CD4-positive, alpha-beta T cell treated with Interleukin-1 beta for 1 hour (primary cell): ENCODE data around the gene VTI1A.
A peak's percentile ranks its signal among the peaks of the same experiment; 100 is the strongest.
"Not testable (repeated sequence)": the region's sequence is repeated elsewhere in the genome, so short reads cannot be mapped to it uniquely, and the experiment has no call there.

Source experiments
- DNase-seq, 2 donors: peaks; one replicate each; pipeline ENCODE4 v3.0.0-alpha.2; 2020 to 2022

VTI1A gene

GRCh38 chr10:112446855-112447619, at the start of gene VTI1A, which contains the start of gene ZDHHC6:
Gene VTI1A, plus strand, starts transcription at chr10:112447215. Its CDS starts 159 bp downstream, at chr10:112447374.
Gene ZDHHC6, minus strand, starts transcription at chr10:112446914. Its CDS starts 1,478 bp downstream, at chr10:112445436.
- DNase-seq, result peak; percentile 84 to 86

DNA sequence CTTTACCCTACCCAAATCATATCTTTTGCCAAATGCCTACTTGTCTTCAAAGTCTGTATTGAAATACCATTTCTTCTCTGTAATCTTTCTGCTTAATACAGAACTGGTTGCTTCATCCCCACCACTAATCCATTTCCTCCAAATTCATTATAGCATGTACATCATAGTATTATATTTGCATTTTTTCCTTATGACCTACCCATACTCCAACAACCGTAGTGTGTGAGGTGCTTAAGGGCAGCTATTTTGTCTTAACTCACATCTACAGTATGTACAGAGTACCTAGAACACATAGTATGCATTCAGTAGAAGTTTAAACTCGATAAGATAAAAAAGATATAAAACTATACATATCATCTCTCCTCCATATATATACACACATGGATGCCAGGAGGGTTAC, 49.4 kb upstream of the VTI1A start:
- DNase-seq, result no peak

GRCh38 chr10:112402917-112403316, 44.1 kb upstream of the VTI1A start:
- no peak for DNase-seq

DNA sequence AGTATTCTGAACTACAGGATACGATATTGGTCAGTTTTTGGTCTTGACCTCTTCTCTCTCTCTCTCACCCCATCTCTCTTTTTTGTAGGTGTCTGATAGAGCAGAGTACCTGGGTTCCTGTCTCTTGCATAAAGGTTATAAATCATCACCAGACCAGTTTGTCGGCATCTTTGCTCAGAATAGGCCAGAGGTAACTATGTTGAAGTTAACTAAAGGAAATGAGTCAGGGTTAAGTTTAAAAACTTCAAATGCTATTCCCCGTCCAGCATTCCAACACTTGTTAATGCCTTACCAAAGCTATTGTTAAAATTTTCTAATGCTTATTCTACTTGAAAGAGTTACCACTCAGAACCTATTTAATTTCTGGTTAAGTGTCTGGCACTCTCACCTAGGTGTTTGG, 42.4 kb upstream of the VTI1A start:
- DNase-seq, result no peak

DNA sequence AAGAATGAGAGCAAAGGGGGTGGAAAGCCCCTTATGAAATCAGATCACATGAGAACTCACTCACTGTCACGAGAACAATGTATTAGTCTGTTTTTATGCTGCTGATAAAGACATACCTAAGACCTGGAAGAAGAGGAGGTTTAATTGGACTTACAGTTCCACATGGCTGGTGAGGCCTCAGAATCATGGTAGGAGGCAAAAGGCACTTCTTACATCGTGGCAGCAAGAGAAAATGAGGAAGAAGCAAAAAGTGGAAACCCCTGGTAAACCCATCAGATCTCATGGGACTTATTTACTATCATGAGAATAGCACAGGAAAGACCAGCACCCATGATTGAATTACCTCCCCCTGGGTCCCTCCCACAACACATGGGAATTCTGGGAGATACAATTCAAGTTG, 40.2 kb upstream of the VTI1A start:
- DNase-seq, result not testable (repeated sequence)

DNA sequence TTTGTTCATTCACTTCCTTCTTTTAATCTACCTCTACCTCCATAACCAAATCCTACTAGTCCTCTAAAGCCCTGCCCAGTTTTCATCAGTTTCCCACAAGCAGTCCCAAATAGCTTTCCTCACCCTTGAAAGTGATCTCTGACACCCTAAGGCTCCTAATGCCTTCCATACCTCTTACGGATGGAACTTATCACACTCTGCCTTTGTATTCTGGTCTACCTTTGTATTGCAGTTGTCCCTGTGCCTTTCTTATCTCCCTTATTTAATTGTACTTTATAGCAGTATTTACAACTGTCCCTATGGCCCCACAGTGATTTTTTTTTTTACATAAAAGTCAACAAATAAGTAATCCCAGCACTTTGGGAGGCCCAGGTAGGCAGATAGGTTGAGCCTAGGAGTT, 39.3 kb upstream of the VTI1A start:
- no peak for DNase-seq

DNA sequence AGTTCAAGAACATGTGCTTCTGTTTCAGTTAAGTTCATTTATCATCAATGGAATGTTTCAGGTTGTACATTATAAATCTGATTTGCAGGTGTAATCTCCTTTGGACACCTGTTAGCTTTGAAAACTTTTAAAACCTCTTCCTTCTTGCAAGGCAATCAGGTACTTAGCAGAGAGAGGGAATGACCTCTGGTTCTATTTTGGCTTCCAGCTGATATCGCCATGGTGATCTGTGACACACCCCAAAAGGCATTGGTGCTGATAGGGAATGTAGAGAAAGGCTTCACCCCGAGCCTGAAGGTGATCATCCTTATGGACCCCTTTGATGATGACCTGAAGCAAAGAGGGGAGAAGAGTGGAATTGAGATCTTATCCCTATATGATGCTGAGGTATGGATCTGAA, 37.7 kb upstream of the VTI1A start:
- DNase-seq, result no peak

- no peak for DNase-seq
Measured at GRCh38 chr10:112409755-112410154, 37.3 kb upstream of the VTI1A start.

DNA sequence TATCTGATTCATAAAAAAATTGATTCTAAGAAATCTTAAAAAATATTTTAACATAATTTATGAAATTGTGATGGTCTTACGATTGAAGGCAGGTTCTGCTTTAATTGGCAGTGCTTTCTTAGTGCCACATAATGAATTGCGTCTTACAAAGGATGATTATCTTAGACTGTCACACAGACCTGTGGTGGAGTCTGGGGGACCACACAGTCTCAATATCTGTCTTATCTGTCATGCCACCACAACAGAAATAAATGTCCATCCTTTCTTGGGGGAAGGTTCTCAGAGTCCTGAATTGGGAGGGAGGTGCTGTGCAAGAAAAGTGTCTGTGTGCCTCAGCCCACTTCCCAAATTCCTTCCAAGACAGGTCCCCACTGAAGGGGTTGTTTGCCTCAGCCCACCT, 34.3 kb upstream of the VTI1A start:
- DNase-seq, result no peak

DNA sequence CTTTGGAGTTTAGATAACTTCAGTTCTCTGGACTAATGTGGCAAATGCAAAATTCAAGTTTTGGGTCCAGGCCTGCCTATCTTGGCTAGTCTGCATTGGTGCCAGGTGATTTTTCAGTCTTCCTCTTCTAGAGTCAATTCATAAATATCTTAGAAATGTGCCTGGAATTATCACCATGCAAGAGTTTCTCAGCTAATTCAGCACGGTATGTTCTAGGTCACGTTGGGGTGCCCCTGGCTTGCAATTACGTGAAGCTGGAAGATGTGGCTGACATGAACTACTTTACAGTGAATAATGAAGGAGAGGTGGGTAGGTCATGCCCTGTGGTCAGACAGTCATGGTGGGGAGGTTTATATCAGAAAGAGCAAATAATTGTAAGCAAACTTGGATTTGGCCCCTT, 25.3 kb upstream of the VTI1A start:
- DNase-seq, result no peak

- DNase-seq, result no peak
Measured at GRCh38 chr10:112424651-112425050, 22.4 kb upstream of the VTI1A start.

- no peak for DNase-seq
Measured at GRCh38 chr10:112426111-112426510, 20.9 kb upstream of the VTI1A start.

DNA sequence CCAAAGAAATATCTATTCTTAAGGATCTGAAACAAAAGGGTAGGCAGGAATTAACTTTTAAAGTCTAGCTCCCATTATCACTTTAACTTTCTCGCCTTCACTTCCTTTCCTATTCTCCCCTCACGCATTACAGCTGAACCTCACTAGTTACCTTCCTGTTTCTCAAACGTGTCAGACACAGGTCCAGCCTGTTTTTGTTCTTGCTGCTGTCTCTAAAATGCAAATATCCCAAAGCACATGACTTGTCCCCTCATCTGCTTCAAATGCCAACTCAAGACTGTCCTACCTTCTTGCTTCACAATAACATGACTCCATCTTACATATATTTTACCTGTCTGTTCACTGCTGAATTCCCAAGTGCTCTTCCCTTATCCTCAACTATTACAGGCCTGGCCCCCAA, 17.9 kb upstream of the VTI1A start:
- no peak for DNase-seq

DNA sequence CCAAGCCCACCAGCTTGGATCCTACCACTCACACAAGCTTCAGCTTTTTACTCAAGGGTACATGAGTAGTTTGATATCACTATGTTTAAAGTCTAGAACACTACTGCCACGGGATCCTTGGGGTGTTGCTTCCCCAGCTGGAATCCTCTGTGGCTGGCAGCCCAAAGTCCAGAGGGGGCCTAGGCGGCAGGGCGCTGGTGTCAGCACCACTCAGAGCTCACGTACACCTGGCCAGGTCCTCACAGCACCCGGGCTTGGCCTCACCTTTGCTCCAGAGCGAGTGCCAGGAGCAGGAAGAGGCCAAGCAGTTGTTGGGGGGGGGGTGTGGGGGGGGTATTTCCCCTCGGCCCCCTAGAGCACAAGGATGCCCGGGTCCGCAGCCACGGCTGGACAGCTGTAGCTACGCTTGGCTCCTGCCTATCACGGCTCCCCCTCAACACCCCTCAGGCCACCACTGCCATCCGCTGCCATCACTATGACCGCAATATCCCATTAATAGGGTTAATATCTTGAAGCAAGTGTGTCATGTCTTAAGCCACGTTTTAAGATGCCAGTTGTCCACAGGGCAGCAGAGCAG, 17.3 kb upstream of the VTI1A start:
- DNase-seq, result no peak

DNA sequence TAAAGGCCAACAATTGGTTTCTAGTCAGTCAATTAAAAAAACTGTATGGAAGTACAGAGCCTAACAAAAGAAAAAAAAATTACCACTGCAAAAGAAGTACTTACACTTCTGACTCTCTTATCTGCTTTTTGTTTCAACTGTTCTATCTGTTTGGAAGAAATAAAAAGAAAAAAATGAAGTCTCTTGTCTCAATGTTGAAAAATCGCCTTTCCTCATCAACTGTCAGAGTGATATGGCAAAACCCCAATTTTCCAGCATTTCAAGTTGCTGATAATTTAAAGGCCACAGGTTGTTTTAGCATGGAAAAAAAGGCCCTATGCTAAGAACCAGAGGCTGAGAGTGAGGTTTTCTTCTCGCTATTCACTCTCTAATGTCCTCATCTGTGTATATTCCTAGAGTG, 13.9 kb upstream of the VTI1A start:
- DNase-seq, result no peak

GRCh38 chr10:112434988-112435619, 11.9 kb upstream of the VTI1A start:
- DNase-seq, result peak in 1 of 2 donors; percentile 18

GRCh38 chr10:112438356-112438755, 8.7 kb upstream of the VTI1A start:
- DNase-seq, result no peak

DNA sequence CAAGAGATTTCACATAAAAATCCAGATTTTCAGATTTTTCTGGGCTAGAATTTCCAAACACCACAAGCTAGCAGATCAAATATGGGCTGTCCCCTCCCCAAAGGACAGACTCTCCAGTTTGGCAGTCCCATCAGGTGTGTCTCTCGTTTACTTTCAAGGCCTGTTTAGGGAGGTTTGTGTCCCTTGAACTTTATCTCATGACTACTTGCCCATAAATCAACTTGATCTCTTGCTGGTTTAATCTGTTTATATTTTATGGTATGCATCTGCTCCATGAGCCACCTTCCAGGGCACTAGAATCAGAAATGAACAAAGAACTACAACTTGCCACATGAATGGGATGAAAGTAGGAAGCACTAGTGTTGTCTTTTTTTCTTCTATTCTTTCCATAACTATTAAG, 5.5 kb upstream of the VTI1A start:
- no peak for DNase-seq

DNA sequence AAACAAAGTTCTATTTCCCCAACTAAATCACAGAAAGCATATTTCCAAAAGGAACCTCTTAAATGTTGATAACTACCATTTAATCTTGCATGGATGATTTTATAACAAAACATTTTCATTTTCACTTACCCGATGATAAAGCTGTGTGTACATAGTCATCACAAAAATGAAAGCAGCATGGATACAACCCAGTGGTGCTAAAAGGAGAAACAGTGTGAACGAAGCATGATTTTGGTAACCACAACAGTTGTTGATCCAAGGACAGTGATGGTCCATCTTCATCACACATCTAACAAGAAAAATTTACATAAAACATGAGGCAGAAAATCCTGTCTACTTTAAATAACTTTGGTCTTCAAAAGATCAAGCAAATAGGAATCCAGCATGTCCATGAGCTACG, 5.0 kb upstream of the VTI1A start:
- no peak for DNase-seq

DNA sequence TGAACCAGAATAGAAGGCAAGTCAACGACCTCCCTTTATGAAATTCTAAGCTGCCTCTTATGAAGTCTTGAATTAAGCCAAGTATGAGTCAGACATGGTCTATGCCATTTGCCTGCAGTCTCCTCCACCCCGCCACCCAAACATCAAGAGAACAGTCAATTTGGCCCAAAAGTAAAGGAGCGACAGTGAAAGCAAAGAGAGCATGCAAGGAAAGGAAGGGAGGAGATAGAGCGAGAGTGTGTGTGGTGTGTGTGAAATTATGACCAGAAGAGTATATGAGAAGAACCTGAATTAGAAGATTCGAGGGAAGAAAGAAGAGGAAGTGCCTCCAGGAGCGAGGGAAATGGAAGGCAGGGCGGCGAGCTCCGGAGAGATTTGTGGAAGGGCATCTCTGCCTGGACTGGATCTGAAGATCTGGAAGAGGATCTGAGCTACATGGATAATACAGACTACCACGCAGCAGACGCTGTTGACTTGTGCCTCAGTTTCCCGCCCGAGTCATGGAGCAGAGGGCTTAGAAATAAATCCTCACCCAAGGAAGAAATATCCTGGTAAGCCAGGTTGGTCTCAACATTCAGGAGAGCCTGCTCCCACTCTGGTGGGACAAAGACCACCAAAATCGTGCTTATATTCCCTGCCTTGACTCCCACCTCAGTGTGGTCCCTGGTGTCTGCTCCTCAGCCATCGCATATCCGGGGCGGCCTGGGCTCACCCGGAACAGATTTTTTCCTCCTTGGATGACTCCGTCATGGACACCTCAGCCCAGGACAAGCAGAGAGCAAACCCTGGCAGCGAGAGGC, 760 bp upstream of the VTI1A start:
- peak in 1 of 2 donors; percentile 12 for DNase-seq

GRCh38 chr10:112447620-112447928, 559 bp downstream of the VTI1A start:
- DNase-seq, result no peak

DNA sequence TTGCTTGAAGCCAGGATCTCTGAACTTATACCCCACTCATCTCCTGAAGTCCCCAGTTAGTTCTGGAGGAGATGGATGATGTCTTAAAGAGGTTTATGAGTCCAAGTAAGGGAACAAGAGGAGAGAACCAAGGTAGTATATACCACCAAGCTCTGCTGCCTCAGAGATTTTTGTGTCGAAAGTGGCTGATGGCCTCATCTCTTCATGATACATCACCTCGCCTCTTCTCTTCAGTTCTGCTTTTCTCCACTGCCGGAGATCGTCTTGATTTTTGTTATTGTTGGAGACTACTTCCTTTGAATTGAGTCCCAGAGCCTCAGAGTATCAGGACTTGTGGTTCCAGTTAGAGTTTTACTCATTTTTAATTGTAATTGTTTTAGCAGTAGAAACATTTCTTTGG, 1.9 kb downstream of the VTI1A start:
- DNase-seq, result no peak
